ENCODE measurements around the gene MANSC1. TPM values are rescaled to one million over a fixed set of nuclear protein-coding genes. Genes with fewer than 3 reads are reported as not detected.

The MANSC1 gene
- total RNA-seq, 4 donors from 2014 or later, result 9.0 to 39.2 (median 17.2) TPM

DNA sequence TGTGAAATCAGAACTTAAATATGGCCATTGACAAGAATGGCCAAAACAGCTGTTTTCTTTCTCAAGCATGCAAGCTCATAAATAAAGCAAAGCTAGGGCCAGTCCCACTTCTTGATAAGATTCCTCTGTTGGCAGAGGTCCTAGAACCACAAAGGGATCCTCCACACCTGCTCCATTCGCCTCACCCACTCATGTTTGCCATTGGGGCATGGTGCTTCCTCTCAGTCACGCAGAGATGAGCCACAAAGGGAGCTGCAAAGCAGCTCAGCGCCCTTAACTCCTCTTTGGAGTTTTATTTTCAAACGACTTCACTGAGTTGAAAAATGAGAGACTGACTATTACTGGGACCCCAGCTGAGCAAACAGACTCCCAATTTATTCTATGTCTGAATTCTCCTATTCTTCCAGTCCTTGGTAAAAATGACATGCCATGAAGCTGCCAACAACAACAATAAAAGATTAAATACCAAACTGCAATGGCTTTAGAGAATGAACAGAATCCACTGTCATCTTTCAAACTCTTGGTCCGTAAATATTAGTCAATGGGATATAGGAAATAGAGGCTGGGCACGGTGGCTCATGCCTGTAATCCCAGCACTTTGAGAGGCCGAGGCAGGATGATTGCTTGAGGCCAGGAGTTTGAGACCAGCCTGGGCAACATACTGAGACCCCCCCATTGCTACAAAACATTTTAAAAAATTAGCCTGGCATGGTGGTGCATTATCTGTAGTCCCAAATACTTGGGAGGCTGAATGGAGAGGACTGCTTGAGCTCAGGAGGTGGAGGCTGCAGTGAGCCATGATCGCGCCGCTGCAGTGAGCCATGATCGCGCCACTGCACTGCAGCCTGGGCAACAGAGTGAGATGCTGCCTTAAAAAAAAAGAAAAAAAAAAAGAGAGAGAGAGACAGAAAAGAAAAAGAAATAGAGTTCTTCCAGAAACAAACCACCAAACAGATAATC lies 16.4 kb downstream of the MANSC1 start:
- TF ChIP-seq, protein P1, sequence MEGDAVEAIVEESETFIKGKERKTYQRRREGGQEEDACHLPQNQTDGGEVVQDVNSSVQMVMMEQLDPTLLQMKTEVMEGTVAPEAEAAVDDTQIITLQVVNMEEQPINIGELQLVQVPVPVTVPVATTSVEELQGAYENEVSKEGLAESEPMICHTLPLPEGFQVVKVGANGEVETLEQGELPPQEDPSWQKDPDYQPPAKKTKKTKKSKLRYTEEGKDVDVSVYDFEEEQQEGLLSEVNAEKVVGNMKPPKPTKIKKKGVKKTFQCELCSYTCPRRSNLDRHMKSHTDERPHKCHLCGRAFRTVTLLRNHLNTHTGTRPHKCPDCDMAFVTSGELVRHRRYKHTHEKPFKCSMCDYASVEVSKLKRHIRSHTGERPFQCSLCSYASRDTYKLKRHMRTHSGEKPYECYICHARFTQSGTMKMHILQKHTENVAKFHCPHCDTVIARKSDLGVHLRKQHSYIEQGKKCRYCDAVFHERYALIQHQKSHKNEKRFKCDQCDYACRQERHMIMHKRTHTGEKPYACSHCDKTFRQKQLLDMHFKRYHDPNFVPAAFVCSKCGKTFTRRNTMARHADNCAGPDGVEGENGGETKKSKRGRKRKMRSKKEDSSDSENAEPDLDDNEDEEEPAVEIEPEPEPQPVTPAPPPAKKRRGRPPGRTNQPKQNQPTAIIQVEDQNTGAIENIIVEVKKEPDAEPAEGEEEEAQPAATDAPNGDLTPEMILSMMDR (IDR thresholded peaks at IDR 0.05), result no peak
- TF ChIP-seq POLR2A (IDR thresholded peaks at IDR 0.05), result no peak
- 83 to 87% methylated on average over 12 of the region's 12 CpGs for WGBS, 2 donors
- DNase-seq (ENCODE audit: low spot score in 2 of 2), result peak in 1 of 2 donors; percentile 67
- intact Hi-C loops (cut with DNase I; ENCODE audit: low total_unique reads), result loop anchor here (10.0 kb wide), 1 partner anchor 259 kb away; the partner anchor contains the start of gene BCL2L14
- H3K4me3 ChIP-seq (ENCODE audit: low read depth, poor library complexity, severe bottlenecking), result no peak overlapping the region

DNA sequence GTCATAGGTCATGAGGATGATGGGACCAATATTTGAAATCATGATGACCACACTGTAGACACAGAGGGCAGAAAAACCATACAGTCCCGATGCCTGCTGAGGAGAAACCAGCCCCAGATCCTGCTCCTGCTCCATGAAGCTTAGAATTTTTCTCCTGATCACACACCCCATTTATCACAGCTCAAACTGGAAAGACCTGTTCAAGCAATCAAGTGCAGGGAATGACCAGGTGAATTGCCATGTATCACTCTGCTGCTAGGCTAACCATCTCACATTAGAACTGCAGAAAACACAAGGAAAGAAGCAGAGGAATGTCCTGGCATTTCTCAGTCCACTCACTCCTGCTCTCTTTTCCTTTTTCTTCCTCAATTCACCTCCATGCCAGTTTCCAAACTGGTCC lies 18.1 kb downstream of the MANSC1 start:
- H3K4me3 ChIP-seq (ENCODE audit: low read depth, poor library complexity, severe bottlenecking), result no peak overlapping the region
- intact Hi-C loops (cut with DNase I; ENCODE audit: low total_unique reads), result loop anchor here (10.0 kb wide), 1 partner anchor 257 kb away; the partner anchor contains the start of gene BCL2L14
- DNase-seq (ENCODE audit: low spot score in 2 of 2), result peak in 1 of 2 donors; percentile 29
- 43 to 48% methylated on average over 1 of the region's 1 CpG for WGBS, 2 donors
- TF ChIP-seq, protein P1 (IDR thresholded peaks at IDR 0.05), result no peak
- no peak for TF ChIP-seq POLR2A (IDR thresholded peaks at IDR 0.05)

DNA sequence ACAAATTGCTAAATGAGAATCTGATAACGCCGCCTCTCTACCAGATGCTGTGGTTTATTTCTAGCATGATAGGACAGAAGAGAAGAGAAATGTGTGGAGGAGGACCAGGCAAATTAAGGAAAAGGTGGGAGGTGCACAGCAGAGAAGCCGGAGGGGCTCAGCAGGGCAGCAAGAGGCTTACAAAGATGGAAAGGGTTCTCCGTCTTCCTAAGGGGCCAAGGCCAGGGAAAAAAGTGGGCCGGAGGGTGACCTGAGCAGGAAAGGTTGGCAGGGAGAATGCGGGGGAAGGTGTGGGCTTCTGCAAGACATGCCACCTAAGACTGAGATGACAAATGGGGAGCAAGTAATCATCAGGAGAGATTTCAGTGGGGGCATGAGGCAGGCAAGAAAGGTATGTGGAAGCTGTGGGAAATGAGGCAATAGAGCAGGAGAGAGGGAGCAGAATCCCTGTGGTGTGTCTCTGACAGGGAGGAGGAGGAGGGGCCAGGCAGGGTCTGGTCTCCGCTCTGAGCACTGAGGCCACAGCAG lies 18.7 kb downstream of the MANSC1 start:
- DNase-seq (ENCODE audit: low spot score in 2 of 2), result peak in 1 of 2 donors; percentile 81
- TF ChIP-seq POLR2A (IDR thresholded peaks at IDR 0.05), result no peak
- TF ChIP-seq, protein P1 (IDR thresholded peaks at IDR 0.05), result no peak
- WGBS, 2 donors, result 85 to 89% methylated on average over 7 of the region's 7 CpGs
- intact Hi-C loops (cut with DNase I; ENCODE audit: low total_unique reads), result loop anchor here (10.0 kb wide), 1 partner anchor 257 kb away; the partner anchor contains the start of gene BCL2L14
- H3K4me3 ChIP-seq (ENCODE audit: low read depth, poor library complexity, severe bottlenecking), result no peak overlapping the region

DNA sequence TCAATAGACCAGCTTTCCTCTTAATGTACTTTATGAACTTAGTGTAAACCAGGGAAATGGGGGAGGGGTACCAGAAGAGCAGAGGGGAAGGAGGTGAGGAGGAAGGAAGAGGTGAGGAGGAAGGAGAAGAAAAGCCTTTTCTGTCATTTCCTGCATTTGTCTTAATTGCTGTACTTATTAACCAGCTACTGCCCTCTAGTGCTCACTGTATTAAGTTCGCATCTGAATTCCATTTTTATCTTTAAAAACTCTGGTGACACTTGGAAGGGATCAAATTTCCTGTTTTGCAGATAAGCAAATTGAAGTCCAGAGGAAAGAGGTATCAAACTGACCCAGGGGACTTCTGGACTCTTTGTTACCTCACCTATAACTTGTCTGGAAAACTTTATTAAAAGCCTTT lies 22.2 kb downstream of the MANSC1 start:
- no peak for DNase-seq (ENCODE audit: low spot score in 2 of 2)
- intact Hi-C loops (cut with DNase I; ENCODE audit: low total_unique reads), result loop anchor here (10.0 kb wide), 1 partner anchor 473 kb away; no protein-coding TSS in a partner anchor
- TF ChIP-seq, protein P1 (IDR thresholded peaks at IDR 0.05), result peak in 1 of 3 donors; percentile 33
- no peak for TF ChIP-seq POLR2A (IDR thresholded peaks at IDR 0.05)
- H3K4me3 ChIP-seq (ENCODE audit: low read depth, poor library complexity, severe bottlenecking), result no peak overlapping the region
- WGBS, 2 donors, result 0 to 2% methylated on average over 1 of the region's 1 CpG

DNA sequence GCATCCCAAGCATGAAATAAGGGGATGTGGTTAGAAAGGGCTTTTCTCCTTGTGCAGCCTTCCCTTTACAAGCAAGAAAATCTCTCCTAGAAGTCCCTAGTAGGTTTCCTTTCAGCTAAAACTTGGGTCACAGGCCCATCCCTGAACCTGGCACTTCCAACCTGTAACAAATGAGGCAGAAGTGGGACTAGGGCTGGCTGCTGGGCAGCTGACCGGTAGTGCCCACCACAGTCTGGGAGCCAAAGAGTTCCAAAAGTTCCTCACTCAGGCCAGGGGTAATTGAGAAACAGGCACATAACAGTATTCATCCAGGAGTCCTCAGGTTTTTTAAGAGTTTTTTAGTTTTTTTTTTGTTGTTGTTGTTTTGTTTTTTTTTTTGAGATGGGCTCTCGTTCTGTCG lies 23.8 kb downstream of the MANSC1 start:
- intact Hi-C loops (cut with DNase I; ENCODE audit: low total_unique reads), result loop anchor here (10.0 kb wide), 1 partner anchor 471 kb away; no protein-coding TSS in a partner anchor
- no peak overlapping the region for H3K4me3 ChIP-seq (ENCODE audit: low read depth, poor library complexity, severe bottlenecking)
- WGBS, 2 donors, result 95 to 96% methylated on average over 3 of the region's 3 CpGs
- no peak for TF ChIP-seq POLR2A (IDR thresholded peaks at IDR 0.05)
- TF ChIP-seq, protein P1 (IDR thresholded peaks at IDR 0.05), result no peak
- DNase-seq (ENCODE audit: low spot score in 2 of 2), result no peak
